ENCODE data around the gene PORCN.

GRCh38 chrX:48466696-48467095 is 42.1 kb upstream of the PORCN start:
- TF ChIP-seq, protein P1, sequence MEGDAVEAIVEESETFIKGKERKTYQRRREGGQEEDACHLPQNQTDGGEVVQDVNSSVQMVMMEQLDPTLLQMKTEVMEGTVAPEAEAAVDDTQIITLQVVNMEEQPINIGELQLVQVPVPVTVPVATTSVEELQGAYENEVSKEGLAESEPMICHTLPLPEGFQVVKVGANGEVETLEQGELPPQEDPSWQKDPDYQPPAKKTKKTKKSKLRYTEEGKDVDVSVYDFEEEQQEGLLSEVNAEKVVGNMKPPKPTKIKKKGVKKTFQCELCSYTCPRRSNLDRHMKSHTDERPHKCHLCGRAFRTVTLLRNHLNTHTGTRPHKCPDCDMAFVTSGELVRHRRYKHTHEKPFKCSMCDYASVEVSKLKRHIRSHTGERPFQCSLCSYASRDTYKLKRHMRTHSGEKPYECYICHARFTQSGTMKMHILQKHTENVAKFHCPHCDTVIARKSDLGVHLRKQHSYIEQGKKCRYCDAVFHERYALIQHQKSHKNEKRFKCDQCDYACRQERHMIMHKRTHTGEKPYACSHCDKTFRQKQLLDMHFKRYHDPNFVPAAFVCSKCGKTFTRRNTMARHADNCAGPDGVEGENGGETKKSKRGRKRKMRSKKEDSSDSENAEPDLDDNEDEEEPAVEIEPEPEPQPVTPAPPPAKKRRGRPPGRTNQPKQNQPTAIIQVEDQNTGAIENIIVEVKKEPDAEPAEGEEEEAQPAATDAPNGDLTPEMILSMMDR (IDR thresholded peaks at IDR 0.05), result no peak
- no peak for TF ChIP-seq POLR2A (IDR thresholded peaks at IDR 0.05)
